Liver (tissue), 9 donors: Measurements from ENCODE around the gene GPATCH2. TPM values are rescaled to one million over a fixed set of nuclear protein-coding genes. Genes with fewer than 3 reads are reported as not detected.

Experiments used
- DNase-seq: peaks from one replicate; pipeline ENCODE4 v3.0.0-alpha.2; 2017; ENCODE audit warnings: low spot score
- H3K27ac ChIP-seq, 2 donors: one replicate each; pipeline ENCODE4 v1.7.0; 2013; ENCODE audit warnings: inconsistent platforms in 2 of 2, low read length in 2 of 2, control low read depth in 1 of 2, low read depth in 1 of 2, mild to moderate bottlenecking in 1 of 2
- H3K27me3 ChIP-seq, 4 donors: one replicate each; pipeline versions ENCODE4 v1.6.1 to v1.7.0; 2013; ENCODE audit warnings: low read length in 3 of 4, inconsistent platforms in 1 of 4, mild to moderate bottlenecking in 1 of 4, moderate library complexity in 1 of 4; ENCODE audit not compliant: control insufficient read depth in 4 of 4, insufficient read depth in 4 of 4
- H3K36me3 ChIP-seq, 4 donors: one replicate each; pipeline versions ENCODE4 v1.6.1 to v1.7.0; 2013; ENCODE audit warnings: low read length in 3 of 4, mild to moderate bottlenecking in 3 of 4, low read depth in 1 of 4, moderate library complexity in 1 of 4; ENCODE audit not compliant: control insufficient read depth in 4 of 4, insufficient read depth in 3 of 4
- H3K4me1 ChIP-seq, 4 donors: one replicate each; pipeline versions ENCODE4 v1.6.1 to v1.7.0; 2013; ENCODE audit warnings: low read length in 3 of 4, mild to moderate bottlenecking in 3 of 4, moderate library complexity in 1 of 4; ENCODE audit not compliant: control insufficient read depth in 4 of 4, insufficient read depth in 4 of 4
- H3K4me3 ChIP-seq, 3 donors: one replicate each; pipeline versions ENCODE4 v1.6.1 to v1.7.0; 2013; ENCODE audit warnings: low read length in 3 of 3, control low read depth in 1 of 3, low read depth in 1 of 3, mild to moderate bottlenecking in 1 of 3
- H3K9ac ChIP-seq, 2 donors: one replicate each; pipeline ENCODE4 v1.7.0; 2013; ENCODE audit warnings: low read length in 2 of 2, mild to moderate bottlenecking in 2 of 2, moderate library complexity in 2 of 2, control low read depth in 1 of 2, low read depth in 1 of 2
- H3K9me3 ChIP-seq, 4 donors: one replicate each; pipeline versions ENCODE4 v1.6.1 to v1.7.0; 2013; ENCODE audit warnings: low read length in 3 of 4; ENCODE audit not compliant: control insufficient read depth in 4 of 4
- EGR1 ChIP-seq, 2 donors: IDR thresholded peaks; 2 replicates each; pipeline ENCODE4 v1.6.1; 2016 to 2018; ENCODE audit warnings: antibody characterized with exemption in 2 of 2, low read depth in 2 of 2
- FOXA1 ChIP-seq: IDR thresholded peaks from 2 replicates; pipeline ENCODE4 v1.6.1; 2016; ENCODE audit warnings: antibody characterized with exemption
- FOXA2 ChIP-seq: IDR thresholded peaks from 2 replicates; pipeline ENCODE4 v1.6.1; 2016; ENCODE audit warnings: antibody characterized with exemption
- GABPA ChIP-seq, 2 donors: IDR thresholded peaks in 1 of 2; conservative IDR thresholded peaks in 1 of 2; 2 replicates each; pipeline ENCODE4 v1.6.1; 2016; ENCODE audit warnings: antibody characterized with exemption in 2 of 2, mild to moderate bottlenecking in 1 of 2, moderate library complexity in 1 of 2
- HNF4A ChIP-seq, 2 donors: conservative IDR thresholded peaks; 2 replicates each; pipeline ENCODE4 v1.6.1; 2016; ENCODE audit warnings: antibody characterized with exemption in 2 of 2, mild to moderate bottlenecking in 2 of 2
- HNF4G ChIP-seq: IDR thresholded peaks from 2 replicates; pipeline ENCODE4 v1.6.1; 2016; ENCODE audit warnings: antibody characterized with exemption
- JUND ChIP-seq, 2 donors: IDR thresholded peaks; 2 replicates each; pipeline ENCODE4 v1.6.1; 2016; ENCODE audit warnings: antibody characterized with exemption in 2 of 2
- NR2F2 ChIP-seq: IDR thresholded peaks from 2 replicates; pipeline ENCODE4 v1.6.1; 2016; ENCODE audit warnings: antibody characterized with exemption
- RAD21 ChIP-seq, 2 donors: IDR thresholded peaks; 2 replicates each; pipeline ENCODE4 v1.6.1; 2016; ENCODE audit warnings: antibody characterized with exemption in 2 of 2, mild to moderate bottlenecking in 2 of 2
- RXRA ChIP-seq, 2 donors: IDR thresholded peaks; 2 replicates each; pipeline ENCODE4 v1.6.1; 2017 to 2018; ENCODE audit warnings: antibody characterized with exemption in 2 of 2, mild to moderate bottlenecking in 1 of 2
- SP1 ChIP-seq: IDR thresholded peaks from 2 replicates; pipeline ENCODE4 v1.6.1; 2018; ENCODE audit warnings: antibody characterized with exemption, mild to moderate bottlenecking
- TAF1 ChIP-seq: conservative IDR thresholded peaks from 2 replicates; pipeline ENCODE4 v1.6.1; 2016; ENCODE audit warnings: antibody characterized with exemption, mild to moderate bottlenecking
- WGBS: extraction: QIAGEN DNeasy Blood & Tissue Kit; methylation state at CpG from one replicate; pipeline ENCODE4 v1.1.7; 2013; 5-methylcytosine and 5-hydroxymethylcytosine counted together
- polyA plus RNA-seq, 2 donors: library from polyadenylated mRNA; stranded (reverse) in 1 of 2; unstranded in 1 of 2; fragments of 200-250 nt in 1 of 2; fragments of >200 nt in 1 of 2; fragmentation: Nextera tagmentation in 1 of 2; extraction: Ambion mirVana in 1 of 2; gene quantifications; one replicate each; pipeline versions ENCODE4 v1.2.1 to v1.2.3, GENCODE V29; 2013 to 2015
- total RNA-seq, 2 donors: library from RNA; depleted of rRNA; stranded (reverse); fragments of >200 nt; gene quantifications; one replicate each; pipeline ENCODE4 v1.2.3, GENCODE V29; 2014
- TF ChIP-seq, protein P1 (sequence below): IDR thresholded peaks from 2 replicates; pipeline ENCODE4 v1.6.1; 2016; ENCODE audit warnings: antibody characterized with exemption
- TF ChIP-seq, protein P2 (sequence below): IDR thresholded peaks from 2 replicates; pipeline ENCODE4 v1.6.1; 2016; ENCODE audit warnings: antibody characterized with exemption
- TF ChIP-seq, protein P3 (sequence below): IDR thresholded peaks from 2 replicates; pipeline ENCODE4 v1.6.1; 2016; ENCODE audit warnings: antibody characterized with exemption
- TF ChIP-seq, protein P4 (sequence below): fragments of 150-350 bp; IDR thresholded peaks from 2 replicates; pipeline ENCODE4 v1.5.1; 2017; ENCODE audit warnings: improper control_type of control experiment, low read depth, low read length; ENCODE audit not compliant: missing input control
- TF ChIP-seq, protein P5 (sequence below): IDR thresholded peaks from 2 replicates; pipeline ENCODE4 v1.6.1; 2016; ENCODE audit warnings: antibody characterized with exemption, mild to moderate bottlenecking
- donor health status: healthy.
- donor health status: healthy.
- donor health status: healthy.
- donor health status: healthy.
- donor health status: healthy.

Gene GPATCH2
- total and polyA plus RNA-seq, 4 donors, result 1.6 to 11.2 (median 5.8) TPM

DNA sequence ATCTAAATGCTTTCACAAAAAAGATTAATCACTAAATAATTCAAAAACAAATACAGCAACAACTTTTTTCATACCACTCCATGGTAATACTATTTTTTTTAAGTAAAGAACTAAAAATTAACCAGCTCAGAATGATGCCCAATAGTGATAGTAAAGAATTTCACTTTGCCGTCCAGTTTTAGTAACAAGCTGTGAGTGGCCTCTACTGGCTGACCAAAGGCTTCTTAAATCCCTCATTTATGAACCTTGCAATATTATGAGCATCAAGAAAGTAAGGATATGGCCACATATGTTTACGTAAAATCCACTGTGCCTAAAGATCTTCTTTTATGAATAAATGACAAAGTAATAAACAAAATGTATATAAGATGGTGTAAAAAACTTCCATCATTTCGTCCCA, 108.6 kb downstream of the GPATCH2 start:
- H3K4me1 ChIP-seq, result peaks cover 0 to 2% (median 0%) of the 10 kb centered on the region in 4 donors
- H3K27ac ChIP-seq, result no peak overlapping the region
- TF ChIP-seq NR2F2 (no peak), HNF4G (no peak), SP1 (no peak), RAD21 (IDR thresholded peaks at IDR 0.05) (no peak), RXRA (IDR thresholded peaks at IDR 0.05) (no peak), GABPA (IDR thresholded peaks at IDR 0.05 in 1 of 2, conservative IDR thresholded peaks at IDR 0.05 in 1 of 2) (no peak), FOXA1 (no peak), TAF1 (no peak)
- TF ChIP-seq, protein P1, sequence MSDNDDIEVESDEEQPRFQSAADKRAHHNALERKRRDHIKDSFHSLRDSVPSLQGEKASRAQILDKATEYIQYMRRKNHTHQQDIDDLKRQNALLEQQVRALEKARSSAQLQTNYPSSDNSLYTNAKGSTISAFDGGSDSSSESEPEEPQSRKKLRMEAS, result no peak
- TF ChIP-seq, protein P2, sequence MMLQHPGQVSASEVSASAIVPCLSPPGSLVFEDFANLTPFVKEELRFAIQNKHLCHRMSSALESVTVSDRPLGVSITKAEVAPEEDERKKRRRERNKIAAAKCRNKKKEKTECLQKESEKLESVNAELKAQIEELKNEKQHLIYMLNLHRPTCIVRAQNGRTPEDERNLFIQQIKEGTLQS, result no peak
- TF ChIP-seq, protein P3, sequence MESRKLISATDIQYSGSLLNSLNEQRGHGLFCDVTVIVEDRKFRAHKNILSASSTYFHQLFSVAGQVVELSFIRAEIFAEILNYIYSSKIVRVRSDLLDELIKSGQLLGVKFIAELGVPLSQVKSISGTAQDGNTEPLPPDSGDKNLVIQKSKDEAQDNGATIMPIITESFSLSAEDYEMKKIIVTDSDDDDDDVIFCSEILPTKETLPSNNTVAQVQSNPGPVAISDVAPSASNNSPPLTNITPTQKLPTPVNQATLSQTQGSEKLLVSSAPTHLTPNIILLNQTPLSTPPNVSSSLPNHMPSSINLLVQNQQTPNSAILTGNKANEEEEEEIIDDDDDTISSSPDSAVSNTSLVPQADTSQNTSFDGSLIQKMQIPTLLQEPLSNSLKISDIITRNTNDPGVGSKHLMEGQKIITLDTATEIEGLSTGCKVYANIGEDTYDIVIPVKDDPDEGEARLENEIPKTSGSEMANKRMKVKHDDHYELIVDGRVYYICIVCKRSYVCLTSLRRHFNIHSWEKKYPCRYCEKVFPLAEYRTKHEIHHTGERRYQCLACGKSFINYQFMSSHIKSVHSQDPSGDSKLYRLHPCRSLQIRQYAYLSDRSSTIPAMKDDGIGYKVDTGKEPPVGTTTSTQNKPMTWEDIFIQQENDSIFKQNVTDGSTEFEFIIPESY, result no peak
- TF ChIP-seq, protein P4, sequence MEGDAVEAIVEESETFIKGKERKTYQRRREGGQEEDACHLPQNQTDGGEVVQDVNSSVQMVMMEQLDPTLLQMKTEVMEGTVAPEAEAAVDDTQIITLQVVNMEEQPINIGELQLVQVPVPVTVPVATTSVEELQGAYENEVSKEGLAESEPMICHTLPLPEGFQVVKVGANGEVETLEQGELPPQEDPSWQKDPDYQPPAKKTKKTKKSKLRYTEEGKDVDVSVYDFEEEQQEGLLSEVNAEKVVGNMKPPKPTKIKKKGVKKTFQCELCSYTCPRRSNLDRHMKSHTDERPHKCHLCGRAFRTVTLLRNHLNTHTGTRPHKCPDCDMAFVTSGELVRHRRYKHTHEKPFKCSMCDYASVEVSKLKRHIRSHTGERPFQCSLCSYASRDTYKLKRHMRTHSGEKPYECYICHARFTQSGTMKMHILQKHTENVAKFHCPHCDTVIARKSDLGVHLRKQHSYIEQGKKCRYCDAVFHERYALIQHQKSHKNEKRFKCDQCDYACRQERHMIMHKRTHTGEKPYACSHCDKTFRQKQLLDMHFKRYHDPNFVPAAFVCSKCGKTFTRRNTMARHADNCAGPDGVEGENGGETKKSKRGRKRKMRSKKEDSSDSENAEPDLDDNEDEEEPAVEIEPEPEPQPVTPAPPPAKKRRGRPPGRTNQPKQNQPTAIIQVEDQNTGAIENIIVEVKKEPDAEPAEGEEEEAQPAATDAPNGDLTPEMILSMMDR, result no peak
- TF ChIP-seq, protein P5, sequence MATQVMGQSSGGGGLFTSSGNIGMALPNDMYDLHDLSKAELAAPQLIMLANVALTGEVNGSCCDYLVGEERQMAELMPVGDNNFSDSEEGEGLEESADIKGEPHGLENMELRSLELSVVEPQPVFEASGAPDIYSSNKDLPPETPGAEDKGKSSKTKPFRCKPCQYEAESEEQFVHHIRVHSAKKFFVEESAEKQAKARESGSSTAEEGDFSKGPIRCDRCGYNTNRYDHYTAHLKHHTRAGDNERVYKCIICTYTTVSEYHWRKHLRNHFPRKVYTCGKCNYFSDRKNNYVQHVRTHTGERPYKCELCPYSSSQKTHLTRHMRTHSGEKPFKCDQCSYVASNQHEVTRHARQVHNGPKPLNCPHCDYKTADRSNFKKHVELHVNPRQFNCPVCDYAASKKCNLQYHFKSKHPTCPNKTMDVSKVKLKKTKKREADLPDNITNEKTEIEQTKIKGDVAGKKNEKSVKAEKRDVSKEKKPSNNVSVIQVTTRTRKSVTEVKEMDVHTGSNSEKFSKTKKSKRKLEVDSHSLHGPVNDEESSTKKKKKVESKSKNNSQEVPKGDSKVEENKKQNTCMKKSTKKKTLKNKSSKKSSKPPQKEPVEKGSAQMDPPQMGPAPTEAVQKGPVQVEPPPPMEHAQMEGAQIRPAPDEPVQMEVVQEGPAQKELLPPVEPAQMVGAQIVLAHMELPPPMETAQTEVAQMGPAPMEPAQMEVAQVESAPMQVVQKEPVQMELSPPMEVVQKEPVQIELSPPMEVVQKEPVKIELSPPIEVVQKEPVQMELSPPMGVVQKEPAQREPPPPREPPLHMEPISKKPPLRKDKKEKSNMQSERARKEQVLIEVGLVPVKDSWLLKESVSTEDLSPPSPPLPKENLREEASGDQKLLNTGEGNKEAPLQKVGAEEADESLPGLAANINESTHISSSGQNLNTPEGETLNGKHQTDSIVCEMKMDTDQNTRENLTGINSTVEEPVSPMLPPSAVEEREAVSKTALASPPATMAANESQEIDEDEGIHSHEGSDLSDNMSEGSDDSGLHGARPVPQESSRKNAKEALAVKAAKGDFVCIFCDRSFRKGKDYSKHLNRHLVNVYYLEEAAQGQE, result no peak
- no peak for DNase-seq
- 94% methylated on average over 3 of the region's 3 CpGs for WGBS
- no peak overlapping the region for H3K4me3 ChIP-seq
- H3K9ac ChIP-seq, result no peak overlapping the region
- no peaks in the 10 kb centered on the region for H3K9me3 ChIP-seq
- peaks cover 0 to 3% (median 0%) of the 10 kb centered on the region in 4 donors for H3K36me3 ChIP-seq
- H3K27me3 ChIP-seq, result no peaks in the 10 kb centered on the region

DNA sequence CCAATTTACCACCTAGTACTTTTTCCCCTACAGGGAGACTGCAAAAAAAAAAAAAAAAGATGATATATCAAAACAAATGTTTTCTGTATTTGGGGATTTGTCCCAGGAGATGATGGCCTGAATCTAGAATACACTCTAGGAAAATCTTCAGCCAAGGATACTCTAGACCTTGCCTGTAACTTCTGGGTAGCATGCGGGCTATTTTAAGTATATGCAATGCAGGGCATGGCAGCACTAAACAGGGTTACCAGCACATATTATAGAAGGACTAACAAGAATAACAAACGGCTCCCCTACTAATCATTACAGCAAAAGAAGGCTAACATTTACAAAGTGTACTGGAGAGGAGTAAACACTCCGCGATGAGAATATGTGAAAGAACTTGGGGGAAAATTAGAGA, 109.6 kb downstream of the GPATCH2 start:
- H3K4me1 ChIP-seq, result peaks cover 0 to 2% (median 0%) of the 10 kb centered on the region in 4 donors
- peaks cover 0 to 3% (median 0%) of the 10 kb centered on the region in 4 donors for H3K36me3 ChIP-seq
- H3K9ac ChIP-seq, result no peak overlapping the region
- DNase-seq, result no peak
- H3K27ac ChIP-seq, result no peak overlapping the region
- no peak overlapping the region for H3K4me3 ChIP-seq
- H3K9me3 ChIP-seq, result no peaks in the 10 kb centered on the region
- no peaks in the 10 kb centered on the region for H3K27me3 ChIP-seq
- 77% methylated on average over 4 of the region's 4 CpGs for WGBS
- TF ChIP-seq TAF1 (no peak), FOXA2 (no peak), JUND (IDR thresholded peaks at IDR 0.05) (no peak), HNF4G (no peak), FOXA1 (no peak), GABPA (IDR thresholded peaks at IDR 0.05 in 1 of 2, conservative IDR thresholded peaks at IDR 0.05 in 1 of 2) (no peak), RXRA (IDR thresholded peaks at IDR 0.05) (no peak), NR2F2 (no peak), HNF4A (conservative IDR thresholded peaks at IDR 0.05) (no peak), EGR1 (IDR thresholded peaks at IDR 0.05; ENCODE audit: low read depth in 2 of 2) (no peak), RAD21 (IDR thresholded peaks at IDR 0.05) (no peak)
- TF ChIP-seq, protein P1, result no peak
- TF ChIP-seq, protein P5, result no peak
- TF ChIP-seq, protein P3, result no peak
